Measurements from ENCODE around the gene MAST2. TPM values are rescaled to one million over a fixed set of nuclear protein-coding genes. Genes with fewer than 3 reads are reported as not detected.

MAST2 gene
- total and polyA plus RNA-seq, 2 of the 4 experiments (the other 2 are of a cell fraction), result 14.2 to 41.0 TPM

DNA sequence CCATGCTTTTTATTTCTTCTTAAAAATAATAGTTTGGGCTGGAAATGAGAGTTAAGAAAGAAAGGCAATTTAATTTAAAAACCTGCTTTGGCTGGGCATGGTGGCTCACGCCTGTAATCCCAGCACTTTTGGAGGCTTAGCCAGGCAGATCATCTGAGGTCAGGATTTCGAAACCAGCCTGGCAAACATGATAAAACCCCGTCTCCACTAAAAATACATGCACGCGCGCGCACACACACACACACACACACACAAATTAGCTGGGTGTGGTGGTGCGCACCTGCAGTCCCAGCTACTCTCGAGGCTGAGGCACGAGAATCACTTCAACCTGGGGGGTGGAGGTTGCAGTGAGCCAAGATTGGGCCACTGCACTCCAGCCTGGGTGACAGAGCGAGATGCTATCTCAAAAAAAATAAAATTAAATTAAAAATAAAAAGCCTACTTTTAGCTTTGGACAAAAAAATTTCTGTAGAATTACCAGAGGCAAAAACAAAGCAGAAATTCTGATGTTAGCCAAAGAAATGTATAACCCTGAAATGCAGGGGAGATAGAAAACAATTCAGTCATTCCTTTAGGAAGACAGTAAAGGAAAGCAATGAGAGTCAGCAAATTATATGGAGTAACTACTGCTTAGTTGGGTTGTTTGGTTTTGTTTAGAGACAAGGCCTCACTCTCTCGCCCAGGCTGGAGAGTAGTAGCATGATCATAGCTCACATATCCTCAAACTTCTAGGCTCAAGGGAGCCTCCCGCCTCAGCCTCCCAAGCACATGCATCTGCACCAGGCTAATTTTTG lies 37.2 kb upstream of the MAST2 start:
- dilution Hi-C loops (cut with HindIII; ENCODE audit: low sequenced_read_pairs, unreplicated experiment) (no loop called here), intact Hi-C loops (cut with micrococcal nuclease) (loop anchor here (5.0 kb wide), 1 partner anchor 36 kb away; the partner anchor contains the start of gene MAST2), in situ Hi-C loops (cut with MboI; ENCODE audit: low sequenced_read_pairs) (no loop called here)
- BruUV-seq (replicated peaks), result no TSS peak
- H2AFZ ChIP-seq (replicated peaks; ENCODE audit: low read length, poor library complexity), result no peak overlapping the region
- H2AK5ac ChIP-seq (ENCODE audit: low read depth, low read length), result no peak overlapping the region
- H3K9ac ChIP-seq (ENCODE audit: low read depth, low read length), result no peak overlapping the region
- ChIA-PET POLR2A (ENCODE audit: unreplicated experiment) (no interaction called here), CTCF (no interaction called here)
- H2BK120ac ChIP-seq (ENCODE audit: low read depth, low read length), result no peak overlapping the region
- H3K14ac ChIP-seq (replicated peaks; ENCODE audit: low read depth, low read length), result no peak overlapping the region
- H4K91ac ChIP-seq (ENCODE audit: insufficient read depth, low read depth, low read length), result no peak overlapping the region
- H3K18ac ChIP-seq (ENCODE audit: low read depth, low read length), result no peak overlapping the region
- ATAC-seq (ENCODE audit: low read depth) (no peak), DNase-seq (no peak)
- no peak overlapping the region for H2BK5ac ChIP-seq (ENCODE audit: low read depth, low read length, poor library complexity, severe bottlenecking)
- H2BK20ac ChIP-seq (ENCODE audit: low read depth, low read length), result no peak overlapping the region
- no peak overlapping the region for H2AK9ac ChIP-seq (replicated peaks; ENCODE audit: low read depth, low read length, poor library complexity)
- H3K36me3 ChIP-seq (ENCODE audit: control insufficient read depth, insufficient read depth, low read length), result no peaks in the 10 kb centered on the region
- no peak overlapping the region for H3K56ac ChIP-seq (ENCODE audit: extremely low read depth, insufficient read depth, low read length)
- no peaks in the 10 kb centered on the region for H3K79me1 ChIP-seq (ENCODE audit: low read depth in 1 of 2, low read length in 2 of 2)
- no peak overlapping the region for H3K23ac ChIP-seq (ENCODE audit: low read depth, low read length)
- H3K4me1 ChIP-seq (ENCODE audit: control insufficient read depth, insufficient read depth, low read length), result 0 out of 2 replicates have a peak, but pooled peaks cover 2% of the 10 kb centered on the region
- no peak overlapping the region for H4K5ac ChIP-seq (ENCODE audit: low read depth, low read length)
- H3K9me1 ChIP-seq (ENCODE audit: insufficient read depth, low read length), result no peaks in the 10 kb centered on the region; the same call in 1 of the 2 replicates
- no peaks in the 10 kb centered on the region; the same call in 1 of the 2 replicates for H3K27me3 ChIP-seq (ENCODE audit: control insufficient read depth, insufficient read depth, low read length)
- no peak overlapping the region for H3K4me2 ChIP-seq (ENCODE audit: low read depth, low read length)
- no peaks in the 10 kb centered on the region for H4K20me1 ChIP-seq (ENCODE audit: insufficient read depth, low read length)
- H3K9me3 ChIP-seq (ENCODE audit: control insufficient read depth, insufficient read depth, low read length), result no peaks in the 10 kb centered on the region
- no peak overlapping the region for H2BK15ac ChIP-seq (ENCODE audit: low read depth, low read length)
- TF ChIP-seq MXI1 (IDR thresholded peaks at IDR 0.05; ENCODE audit: borderline replicate concordance, low read depth, low read length), result no peak
- TF ChIP-seq, protein P1, sequence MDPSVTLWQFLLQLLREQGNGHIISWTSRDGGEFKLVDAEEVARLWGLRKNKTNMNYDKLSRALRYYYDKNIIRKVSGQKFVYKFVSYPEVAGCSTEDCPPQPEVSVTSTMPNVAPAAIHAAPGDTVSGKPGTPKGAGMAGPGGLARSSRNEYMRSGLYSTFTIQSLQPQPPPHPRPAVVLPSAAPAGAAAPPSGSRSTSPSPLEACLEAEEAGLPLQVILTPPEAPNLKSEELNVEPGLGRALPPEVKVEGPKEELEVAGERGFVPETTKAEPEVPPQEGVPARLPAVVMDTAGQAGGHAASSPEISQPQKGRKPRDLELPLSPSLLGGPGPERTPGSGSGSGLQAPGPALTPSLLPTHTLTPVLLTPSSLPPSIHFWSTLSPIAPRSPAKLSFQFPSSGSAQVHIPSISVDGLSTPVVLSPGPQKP (IDR thresholded peaks at IDR 0.05; ENCODE audit: borderline replicate concordance, low read depth, low read length), result no peak
- no peak for TF ChIP-seq RAD21 (IDR thresholded peaks at IDR 0.05; ENCODE audit: low read length)
- TF ChIP-seq, protein P2, sequence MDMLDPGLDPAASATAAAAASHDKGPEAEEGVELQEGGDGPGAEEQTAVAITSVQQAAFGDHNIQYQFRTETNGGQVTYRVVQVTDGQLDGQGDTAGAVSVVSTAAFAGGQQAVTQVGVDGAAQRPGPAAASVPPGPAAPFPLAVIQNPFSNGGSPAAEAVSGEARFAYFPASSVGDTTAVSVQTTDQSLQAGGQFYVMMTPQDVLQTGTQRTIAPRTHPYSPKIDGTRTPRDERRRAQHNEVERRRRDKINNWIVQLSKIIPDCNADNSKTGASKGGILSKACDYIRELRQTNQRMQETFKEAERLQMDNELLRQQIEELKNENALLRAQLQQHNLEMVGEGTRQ (IDR thresholded peaks at IDR 0.05; ENCODE audit: low read depth, low read length), result no peak
- TF ChIP-seq, protein P3, sequence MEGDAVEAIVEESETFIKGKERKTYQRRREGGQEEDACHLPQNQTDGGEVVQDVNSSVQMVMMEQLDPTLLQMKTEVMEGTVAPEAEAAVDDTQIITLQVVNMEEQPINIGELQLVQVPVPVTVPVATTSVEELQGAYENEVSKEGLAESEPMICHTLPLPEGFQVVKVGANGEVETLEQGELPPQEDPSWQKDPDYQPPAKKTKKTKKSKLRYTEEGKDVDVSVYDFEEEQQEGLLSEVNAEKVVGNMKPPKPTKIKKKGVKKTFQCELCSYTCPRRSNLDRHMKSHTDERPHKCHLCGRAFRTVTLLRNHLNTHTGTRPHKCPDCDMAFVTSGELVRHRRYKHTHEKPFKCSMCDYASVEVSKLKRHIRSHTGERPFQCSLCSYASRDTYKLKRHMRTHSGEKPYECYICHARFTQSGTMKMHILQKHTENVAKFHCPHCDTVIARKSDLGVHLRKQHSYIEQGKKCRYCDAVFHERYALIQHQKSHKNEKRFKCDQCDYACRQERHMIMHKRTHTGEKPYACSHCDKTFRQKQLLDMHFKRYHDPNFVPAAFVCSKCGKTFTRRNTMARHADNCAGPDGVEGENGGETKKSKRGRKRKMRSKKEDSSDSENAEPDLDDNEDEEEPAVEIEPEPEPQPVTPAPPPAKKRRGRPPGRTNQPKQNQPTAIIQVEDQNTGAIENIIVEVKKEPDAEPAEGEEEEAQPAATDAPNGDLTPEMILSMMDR (conservative IDR thresholded peaks at IDR 0.05; ENCODE audit: low read depth, low read length), result no peak
- WGBS, 2 experiments (ENCODE audit: extremely low coverage in 2 of 2, insufficient read length in 1 of 2), result no CpG with 5 or more reads among the region's 13 CpGs
- H3K27ac ChIP-seq (ENCODE audit: insufficient read depth, low read length), result no peak overlapping the region
- no peak overlapping the region for H4K8ac ChIP-seq (ENCODE audit: low read depth in 2 of 2, low read length in 2 of 2)
- H3K4ac ChIP-seq (ENCODE audit: low read depth, low read length), result no peak overlapping the region
- no peak overlapping the region for H3K4me3 ChIP-seq (ENCODE audit: insufficient read depth, low read depth, low read length)

All from IMR-90 (cell line).